RWPE1 (cell line): ENCODE data around the gene GYG2.

ENCODE experiments used
- CTCF ChIA-PET: fragments of 350-600 bp; sonication (Branson Sonifier 250); formaldehyde crosslinking; extraction: SDS; loops from one replicate; lab custom pipeline; 2021; lab: Yijun Ruan, JAX
- POLR2A ChIA-PET: fragments of 400-600 bp; formaldehyde crosslinking; extraction: SDS; loops from one replicate; lab custom pipeline; 2020; ENCODE audit warnings: antibody characterized with exemption; ENCODE audit not compliant: low non-redundant PET; lab: Yijun Ruan, JAX
- DNase-seq: peaks from one replicate; pipeline ENCODE4 v3.0.0; 2012; ENCODE audit warnings: low spot score
- H3K27ac ChIP-seq: fragments of 450-650 bp; 2 replicates; pipeline ENCODE4 v1.5.1; 2017
- TF ChIP-seq, protein P1 (sequence below): fragments of 450-650 bp; conservative IDR thresholded peaks from 2 replicates; pipeline ENCODE4 v1.5.1; 2017; ENCODE audit warnings: low read depth, mild to moderate bottlenecking

Gene GYG2

DNA sequence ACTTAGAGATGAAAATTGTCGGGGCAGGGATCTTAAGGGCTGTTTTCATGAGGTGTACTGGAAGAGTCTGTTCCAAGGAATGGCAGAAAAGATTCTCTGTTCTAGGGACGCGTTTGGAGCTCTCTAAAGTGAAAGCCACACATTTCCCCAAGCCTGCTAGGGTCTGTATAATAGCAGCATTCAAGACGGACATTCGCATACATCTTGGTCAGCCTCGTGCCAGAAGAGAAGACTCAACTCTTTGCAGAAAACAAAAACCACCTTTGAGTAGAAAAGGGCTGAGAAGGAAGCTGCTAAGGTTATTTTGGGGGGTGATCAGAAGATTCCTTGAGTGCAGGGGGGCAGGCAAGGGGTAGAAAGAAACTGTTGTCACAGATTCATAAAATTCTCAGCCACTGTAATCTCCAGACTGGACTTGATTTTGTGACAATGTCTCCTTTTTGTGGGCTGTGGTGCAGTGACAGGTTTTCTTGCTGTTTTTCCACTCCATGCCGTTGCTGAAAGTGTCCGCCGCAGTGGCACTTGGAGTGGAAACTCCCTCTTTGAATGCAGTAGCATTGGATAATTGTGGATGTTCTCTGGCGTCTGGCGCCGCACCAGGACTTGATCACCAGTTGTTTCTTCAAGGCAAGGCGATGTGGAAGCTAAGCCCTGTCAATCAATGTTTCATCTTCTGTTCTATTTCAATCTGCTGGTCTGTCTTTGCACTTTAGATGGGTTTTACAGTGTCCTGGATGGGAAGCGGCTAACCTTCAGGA is 2.9 kb downstream of the GYG2 start:
- DNase-seq: no peak
- POLR2A ChIA-PET: no interaction called here
- TF ChIP-seq, protein P1, sequence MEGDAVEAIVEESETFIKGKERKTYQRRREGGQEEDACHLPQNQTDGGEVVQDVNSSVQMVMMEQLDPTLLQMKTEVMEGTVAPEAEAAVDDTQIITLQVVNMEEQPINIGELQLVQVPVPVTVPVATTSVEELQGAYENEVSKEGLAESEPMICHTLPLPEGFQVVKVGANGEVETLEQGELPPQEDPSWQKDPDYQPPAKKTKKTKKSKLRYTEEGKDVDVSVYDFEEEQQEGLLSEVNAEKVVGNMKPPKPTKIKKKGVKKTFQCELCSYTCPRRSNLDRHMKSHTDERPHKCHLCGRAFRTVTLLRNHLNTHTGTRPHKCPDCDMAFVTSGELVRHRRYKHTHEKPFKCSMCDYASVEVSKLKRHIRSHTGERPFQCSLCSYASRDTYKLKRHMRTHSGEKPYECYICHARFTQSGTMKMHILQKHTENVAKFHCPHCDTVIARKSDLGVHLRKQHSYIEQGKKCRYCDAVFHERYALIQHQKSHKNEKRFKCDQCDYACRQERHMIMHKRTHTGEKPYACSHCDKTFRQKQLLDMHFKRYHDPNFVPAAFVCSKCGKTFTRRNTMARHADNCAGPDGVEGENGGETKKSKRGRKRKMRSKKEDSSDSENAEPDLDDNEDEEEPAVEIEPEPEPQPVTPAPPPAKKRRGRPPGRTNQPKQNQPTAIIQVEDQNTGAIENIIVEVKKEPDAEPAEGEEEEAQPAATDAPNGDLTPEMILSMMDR: no peak
- CTCF ChIA-PET: no interaction called here
- no peak overlapping the region for H3K27ac ChIP-seq

GRCh38 chrX:2837961-2838360 is 9.2 kb downstream of the GYG2 start:
- ChIA-PET CTCF (interaction anchor here (0.6 kb wide), 1 partner anchor 31 kb away, joined by 3 read pairs; no protein-coding TSS in a partner anchor), POLR2A (no interaction called here)
- no peak overlapping the region for H3K27ac ChIP-seq

GRCh38 chrX:2840961-2841360 is 12.2 kb downstream of the GYG2 start:
- POLR2A ChIA-PET: no interaction called here
- DNase-seq: no peak
- no peak overlapping the region for H3K27ac ChIP-seq
- CTCF ChIA-PET: no interaction called here
- TF ChIP-seq, protein P1: no peak

More at GRCh38 chrX:2837961-2838360, 9.2 kb downstream of the GYG2 start:
- TF ChIP-seq, protein P1: no peak
- no peak for DNase-seq

DNA sequence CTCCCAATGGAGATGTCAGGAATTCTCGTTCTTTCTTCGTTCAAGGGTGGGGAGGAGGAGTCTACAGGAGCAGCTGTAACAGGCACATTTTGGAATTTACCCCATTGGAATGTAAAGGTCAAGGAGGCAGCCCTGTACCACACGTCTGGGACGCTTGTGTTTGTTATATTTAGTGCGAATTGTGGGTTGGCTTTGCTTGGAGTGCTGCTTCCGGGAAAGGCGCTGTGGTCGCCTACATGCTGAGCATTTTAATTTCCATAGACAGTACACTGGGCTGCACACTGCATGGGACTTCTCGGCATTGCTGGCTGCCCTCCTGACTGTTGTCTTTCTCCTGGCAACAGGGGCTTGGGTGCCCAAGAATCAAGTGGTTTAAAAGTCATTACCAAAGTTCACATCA is 12.8 kb downstream of the GYG2 start:
- no peak overlapping the region for H3K27ac ChIP-seq
- TF ChIP-seq, protein P1: no peak
- DNase-seq: no peak
- ChIA-PET POLR2A (no interaction called here), CTCF (no interaction called here)

GRCh38 chrX:2846992-2847391 is 18.3 kb downstream of the GYG2 start:
- ChIA-PET POLR2A (no interaction called here), CTCF (interaction anchor here (0.7 kb wide), 1 partner anchor 411 kb away, joined by 3 read pairs; no protein-coding TSS in a partner anchor)
- no peak overlapping the region for H3K27ac ChIP-seq
- no peak for DNase-seq
- TF ChIP-seq, protein P1: no peak

GRCh38 chrX:2848871-2849301 is 20.2 kb downstream of the GYG2 start:
- DNase-seq: peak; percentile 1
- CTCF ChIA-PET: no interaction called here
- TF ChIP-seq, protein P1: no peak
- POLR2A ChIA-PET: no interaction called here
- H3K27ac ChIP-seq: no peak overlapping the region
